K562 (cell line): Measurements from ENCODE around the gene NSMF. TPM values are rescaled to one million over a fixed set of nuclear protein-coding genes. Genes with fewer than 3 reads are reported as not detected.

Experiments
- ATF4 ChIP-seq: fragments of 450-650 bp; formaldehyde crosslinking; IDR thresholded peaks from 2 replicates; pipeline ENCODE4 v1.4.0; 2022; ENCODE audit warnings: mild to moderate bottlenecking, moderate library complexity
- CCAR2 ChIP-seq: fragments of 200-400 bp; formaldehyde crosslinking; IDR thresholded peaks from 2 replicates; pipeline ENCODE4 v1.6.1; 2017; ENCODE audit warnings: mild to moderate bottlenecking, low read depth, low read length
- CHD1 ChIP-seq: fragments of 200-600 bp; sonication (generic); IDR thresholded peaks from one replicate; pipeline ENCODE4 v1.6.1; 2012; ENCODE audit warnings: mild to moderate bottlenecking, moderate library complexity, low read length, inconsistent platforms
- GTF2A2 ChIP-seq: IDR thresholded peaks from 2 replicates; pipeline ENCODE4 v1.6.1; 2016; ENCODE audit warnings: mild to moderate bottlenecking, missing genetic modification characterization, missing compliant biosample characterization
- HCFC1 ChIP-seq: IDR thresholded peaks from 2 replicates; pipeline ENCODE4 v1.6.1; 2012; ENCODE audit warnings: low read depth, low read length, improper control_type of control experiment
- HINFP ChIP-seq: fragments of 450-650 bp; conservative IDR thresholded peaks from 2 replicates; pipeline ENCODE4 v1.6.1; 2016; ENCODE audit warnings: missing genetic modification characterization, low read depth, mild to moderate bottlenecking, control low read depth, missing compliant biosample characterization
- HMG20B ChIP-seq: fragments of 250-450 bp; sonication (Bioruptor Pico); IDR thresholded peaks from 2 replicates; pipeline ENCODE4 v1.5.0; 2021; ENCODE audit warnings: mild to moderate bottlenecking
- HMGN3 ChIP-seq: IDR thresholded peaks from 2 replicates; pipeline ENCODE4 v1.6.1; 2011; ENCODE audit warnings: borderline replicate concordance, low read depth, mild to moderate bottlenecking, mixed read lengths, low read length; ENCODE audit not compliant: insufficient read length; ENCODE audit errors: extremely low read depth
- SMAD2 ChIP-seq: fragments of 150-350 bp; IDR thresholded peaks from 2 replicates; pipeline ENCODE4 v1.6.1; 2014; ENCODE audit warnings: low read depth, mild to moderate bottlenecking, low read length
- TRIM28 ChIP-seq: fragments of 450-650 bp; IDR thresholded peaks from 2 replicates; pipeline ENCODE4 v1.6.1; 2017
- polyA plus RNA-seq, 8 experiments: library from polyadenylated mRNA; depleted of rRNA in 4 of 8; stranded (reverse) in 5 of 8; unstranded in 3 of 8; fragments of >200 nt; fragmentation: Nextera tagmentation in 2 of 8; fragmentation: Illumina TruSeq in 1 of 8; extraction: Ambion mirVana in 2 of 8; extraction: Trizol in 1 of 8; gene quantifications; 2 replicates each; pipeline versions ENCODE4 v1.2.1 to v1.2.3, GENCODE V29; 2011 to 2014; ENCODE audit warnings: inconsistent platforms in 1 of 8, missing spikeins in 1 of 8
- total RNA-seq, 7 experiments: library from RNA; depleted of rRNA in 6 of 7; stranded (reverse); fragments of >200 nt in 6 of 7; fragmentation: Illumina TruSeq in 2 of 7; extraction: Trizol in 2 of 7; gene quantifications; 2 replicates each; pipeline versions ENCODE4 v1.2.1 to v1.2.3, GENCODE V29; 2011 to 2021; ENCODE audit warnings: low replicate concordance in 1 of 7
- TF ChIP-seq, protein P1 (sequence below), 2 experiments: fragments of 450-650 bp; IDR thresholded peaks; 2 replicates each; pipeline ENCODE4 v1.6.1; 2016; ENCODE audit warnings: mild to moderate bottlenecking in 2 of 2, borderline replicate concordance in 1 of 2, low read depth in 1 of 2, moderate library complexity in 1 of 2
- TF ChIP-seq, protein P2 (sequence below): sonication (generic); formaldehyde crosslinking; IDR thresholded peaks from 2 replicates; pipeline ENCODE4 v1.8.0; 2023; ENCODE audit warnings: mild to moderate bottlenecking, missing genetic modification reagents

Gene NSMF
- total and polyA plus RNA-seq, 9 of the 15 experiments (the other 6 are each of a cell fraction or from before 2014, with no cell fraction given) = 0.20 to 82.7 (median 29.3) TPM

GRCh38 chr9:137429974-137430722 lies 29.0 kb downstream of the NSMF start (continued):
- TF ChIP-seq, protein P1, sequence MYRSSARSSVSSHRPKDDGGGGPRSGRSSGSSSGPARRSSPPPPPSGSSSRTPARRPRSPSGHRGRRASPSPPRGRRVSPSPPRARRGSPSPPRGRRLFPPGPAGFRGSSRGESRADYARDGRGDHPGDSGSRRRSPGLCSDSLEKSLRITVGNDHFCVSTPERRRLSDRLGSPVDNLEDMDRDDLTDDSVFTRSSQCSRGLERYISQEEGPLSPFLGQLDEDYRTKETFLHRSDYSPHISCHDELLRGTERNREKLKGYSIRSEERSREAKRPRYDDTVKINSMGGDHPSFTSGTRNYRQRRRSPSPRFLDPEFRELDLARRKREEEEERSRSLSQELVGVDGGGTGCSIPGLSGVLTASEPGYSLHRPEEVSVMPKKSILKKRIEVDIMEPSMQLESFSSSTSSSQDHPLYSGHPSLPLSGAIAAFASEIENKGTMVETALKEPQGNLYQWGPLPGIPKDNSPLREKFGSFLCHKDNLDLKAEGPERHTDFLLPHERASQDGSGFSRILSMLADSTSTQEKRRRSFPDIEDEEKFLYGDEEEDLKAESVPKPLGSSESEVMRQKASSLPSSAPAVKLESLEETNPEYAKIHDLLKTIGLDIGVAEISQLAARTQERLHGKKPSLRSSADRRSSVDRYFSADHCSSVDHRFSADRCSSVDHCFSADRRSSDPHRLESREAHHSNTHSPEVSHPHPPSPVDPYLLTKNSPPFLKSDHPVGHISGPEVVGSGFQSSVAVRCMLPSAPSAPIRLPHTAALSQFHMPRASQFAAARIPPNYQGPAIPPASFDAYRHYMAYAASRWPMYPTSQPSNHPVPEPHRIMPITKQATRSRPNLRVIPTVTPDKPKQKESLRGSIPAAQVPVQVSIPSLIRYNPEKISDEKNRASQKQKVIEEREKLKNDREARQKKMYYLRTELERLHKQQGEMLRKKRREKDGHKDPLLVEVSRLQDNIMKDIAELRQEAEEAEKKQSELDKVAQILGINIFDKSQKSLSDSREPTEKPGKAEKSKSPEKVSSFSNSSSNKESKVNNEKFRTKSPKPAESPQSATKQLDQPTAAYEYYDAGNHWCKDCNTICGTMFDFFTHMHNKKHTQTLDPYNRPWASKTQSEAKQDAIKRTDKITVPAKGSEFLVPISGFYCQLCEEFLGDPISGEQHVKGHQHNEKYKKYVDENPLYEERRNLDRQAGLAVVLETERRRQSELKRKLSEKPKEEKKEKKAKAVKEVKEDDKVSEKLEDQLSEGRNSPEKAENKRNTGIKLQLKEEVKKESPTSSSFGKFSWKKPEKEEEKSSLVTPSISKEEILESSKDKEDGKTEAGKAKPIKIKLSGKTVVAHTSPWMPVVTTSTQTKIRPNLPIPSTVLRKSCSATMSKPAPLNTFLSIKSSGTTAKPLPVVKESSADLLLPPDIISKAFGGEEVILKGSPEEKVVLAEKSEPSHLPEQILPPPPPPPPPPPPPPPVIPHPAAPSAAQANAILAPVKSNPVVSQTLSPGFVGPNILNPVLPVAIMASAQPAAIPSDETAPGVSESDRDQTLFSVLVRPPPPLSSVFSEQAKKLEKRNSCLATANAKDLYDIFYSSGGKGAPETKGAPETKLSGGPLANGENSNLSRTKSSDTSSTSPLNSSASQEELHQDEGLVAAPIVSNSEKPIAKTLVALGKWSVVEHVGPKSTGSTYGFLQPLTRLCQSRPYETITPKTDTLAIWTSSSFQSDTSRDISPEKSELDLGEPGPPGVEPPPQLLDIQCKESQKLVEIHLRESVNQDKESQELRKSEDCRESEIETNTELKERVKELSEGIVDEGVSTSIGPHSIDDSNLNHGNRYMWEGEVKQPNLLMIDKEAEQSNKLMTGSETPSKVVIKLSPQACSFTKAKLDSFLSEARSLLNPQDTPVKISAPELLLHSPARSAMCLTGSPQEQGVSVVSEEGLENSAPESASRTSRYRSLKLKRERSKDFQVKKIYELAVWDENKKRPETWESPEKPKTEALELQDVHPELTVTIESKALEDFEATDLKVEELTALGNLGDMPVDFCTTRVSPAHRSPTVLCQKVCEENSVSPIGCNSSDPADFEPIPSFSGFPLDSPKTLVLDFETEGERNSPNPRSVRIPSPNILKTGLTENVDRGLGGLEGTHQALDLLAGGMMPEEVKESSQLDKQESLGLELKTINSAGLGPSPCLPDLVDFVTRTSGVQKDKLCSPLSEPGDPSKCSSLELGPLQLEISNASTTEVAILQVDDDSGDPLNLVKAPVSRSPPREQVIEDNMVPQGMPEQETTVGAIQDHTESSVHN (IDR thresholded peaks at IDR 0.05; ENCODE audit: borderline replicate concordance in 1 of 2, low read depth in 1 of 2) = no peak
- TF ChIP-seq, protein P2, sequence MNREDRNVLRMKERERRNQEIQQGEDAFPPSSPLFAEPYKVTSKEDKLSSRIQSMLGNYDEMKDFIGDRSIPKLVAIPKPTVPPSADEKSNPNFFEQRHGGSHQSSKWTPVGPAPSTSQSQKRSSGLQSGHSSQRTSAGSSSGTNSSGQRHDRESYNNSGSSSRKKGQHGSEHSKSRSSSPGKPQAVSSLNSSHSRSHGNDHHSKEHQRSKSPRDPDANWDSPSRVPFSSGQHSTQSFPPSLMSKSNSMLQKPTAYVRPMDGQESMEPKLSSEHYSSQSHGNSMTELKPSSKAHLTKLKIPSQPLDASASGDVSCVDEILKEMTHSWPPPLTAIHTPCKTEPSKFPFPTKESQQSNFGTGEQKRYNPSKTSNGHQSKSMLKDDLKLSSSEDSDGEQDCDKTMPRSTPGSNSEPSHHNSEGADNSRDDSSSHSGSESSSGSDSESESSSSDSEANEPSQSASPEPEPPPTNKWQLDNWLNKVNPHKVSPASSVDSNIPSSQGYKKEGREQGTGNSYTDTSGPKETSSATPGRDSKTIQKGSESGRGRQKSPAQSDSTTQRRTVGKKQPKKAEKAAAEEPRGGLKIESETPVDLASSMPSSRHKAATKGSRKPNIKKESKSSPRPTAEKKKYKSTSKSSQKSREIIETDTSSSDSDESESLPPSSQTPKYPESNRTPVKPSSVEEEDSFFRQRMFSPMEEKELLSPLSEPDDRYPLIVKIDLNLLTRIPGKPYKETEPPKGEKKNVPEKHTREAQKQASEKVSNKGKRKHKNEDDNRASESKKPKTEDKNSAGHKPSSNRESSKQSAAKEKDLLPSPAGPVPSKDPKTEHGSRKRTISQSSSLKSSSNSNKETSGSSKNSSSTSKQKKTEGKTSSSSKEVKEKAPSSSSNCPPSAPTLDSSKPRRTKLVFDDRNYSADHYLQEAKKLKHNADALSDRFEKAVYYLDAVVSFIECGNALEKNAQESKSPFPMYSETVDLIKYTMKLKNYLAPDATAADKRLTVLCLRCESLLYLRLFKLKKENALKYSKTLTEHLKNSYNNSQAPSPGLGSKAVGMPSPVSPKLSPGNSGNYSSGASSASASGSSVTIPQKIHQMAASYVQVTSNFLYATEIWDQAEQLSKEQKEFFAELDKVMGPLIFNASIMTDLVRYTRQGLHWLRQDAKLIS (CRISPR knock-in tag) = no peak; the same call in 1 of the 2 replicates
- TF ChIP-seq HMGN3 (peak; percentile 94), HINFP (tag) (no peak), GTF2A2 (tag) (no peak), HMG20B (CRISPR knock-in tag) (no peak), SMAD2 (no peak), ATF4 (no peak), TRIM28 (no peak), HCFC1 (0 out of 2 replicates have a peak, but pooled peaks have one; percentile 6), CCAR2 (no peak), CHD1 (no peak)
